ENCODE results near the gene HIP1R.

GRCh38 chr12:122884860-122885259 lies 49.6 kb downstream of the HIP1R start:
- TF ChIP-seq CTCF (IDR thresholded peaks at IDR 0.05; ENCODE audit: low read length) (no peak), EZH2 (optimal IDR thresholded peaks at IDR 0.05; ENCODE audit: low read depth, low read length) (no peak), EZH2phosphoT487 (IDR thresholded peaks at IDR 0.05; ENCODE audit: low read length) (no peak)
